PFSK-1 (cell line): ENCODE data around the gene FABP3.

Experiments
- FOXP2 ChIP-seq: optimal IDR thresholded peaks from 2 replicates; pipeline ENCODE3; 2011; ENCODE audit warnings: borderline replicate concordance, control low read depth, inconsistent platforms; ENCODE audit not compliant: insufficient read depth; ENCODE audit errors: extremely low read length, extremely low read depth
- POLR2AphosphoS5 ChIP-seq: IDR thresholded peaks from 2 replicates; pipeline ENCODE4 v1.6.1; 2012; ENCODE audit warnings: low read depth, mild to moderate bottlenecking, control low read depth, low read length, moderate library complexity
- SIN3A ChIP-seq: IDR thresholded peaks from 2 replicates; pipeline ENCODE4 v1.6.1; 2012; ENCODE audit warnings: mild to moderate bottlenecking, low read length, moderate library complexity, borderline replicate concordance; ENCODE audit not compliant: insufficient read depth
- TAF1 ChIP-seq: IDR thresholded peaks from 2 replicates; pipeline ENCODE4 v1.6.1; 2012; ENCODE audit warnings: low read length, control low read depth, borderline replicate concordance; ENCODE audit not compliant: insufficient read depth
- TF ChIP-seq, protein P1 (sequence below), 2 experiments: IDR thresholded peaks; 2 replicates each; pipeline versions ENCODE4 v1.6.1 to v1.8.0; 2011 to 2012; ENCODE audit warnings: low read depth in 2 of 2, low read length in 2 of 2, control low read depth in 1 of 2, inconsistent platforms in 1 of 2, mild to moderate bottlenecking in 1 of 2, moderate library complexity in 1 of 2; ENCODE audit not compliant: insufficient read depth in 1 of 2

FABP3 gene

DNA sequence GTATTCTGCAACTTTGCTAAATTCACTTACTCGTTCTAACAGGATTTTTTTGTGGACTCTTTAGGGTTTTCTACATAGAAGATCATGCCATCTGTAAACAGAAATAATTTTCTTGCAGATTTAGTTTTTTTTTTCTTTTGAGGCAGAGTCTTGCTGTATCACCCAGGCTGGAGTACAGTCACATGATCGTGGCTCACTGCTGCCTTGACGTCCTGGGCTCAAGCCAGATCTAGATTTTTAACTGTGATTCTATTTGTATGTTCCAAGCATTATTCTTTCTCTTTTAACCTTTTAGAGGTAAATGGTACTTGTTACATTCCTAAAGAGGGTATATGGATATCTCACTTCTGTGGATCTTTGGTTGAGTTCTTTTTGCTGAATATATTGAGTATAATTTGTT is 18.6 kb downstream of the FABP3 start:
- TF ChIP-seq POLR2AphosphoS5 (no peak), SIN3A (no peak), TAF1 (no peak), FOXP2 (no peak)
- TF ChIP-seq, protein P1, sequence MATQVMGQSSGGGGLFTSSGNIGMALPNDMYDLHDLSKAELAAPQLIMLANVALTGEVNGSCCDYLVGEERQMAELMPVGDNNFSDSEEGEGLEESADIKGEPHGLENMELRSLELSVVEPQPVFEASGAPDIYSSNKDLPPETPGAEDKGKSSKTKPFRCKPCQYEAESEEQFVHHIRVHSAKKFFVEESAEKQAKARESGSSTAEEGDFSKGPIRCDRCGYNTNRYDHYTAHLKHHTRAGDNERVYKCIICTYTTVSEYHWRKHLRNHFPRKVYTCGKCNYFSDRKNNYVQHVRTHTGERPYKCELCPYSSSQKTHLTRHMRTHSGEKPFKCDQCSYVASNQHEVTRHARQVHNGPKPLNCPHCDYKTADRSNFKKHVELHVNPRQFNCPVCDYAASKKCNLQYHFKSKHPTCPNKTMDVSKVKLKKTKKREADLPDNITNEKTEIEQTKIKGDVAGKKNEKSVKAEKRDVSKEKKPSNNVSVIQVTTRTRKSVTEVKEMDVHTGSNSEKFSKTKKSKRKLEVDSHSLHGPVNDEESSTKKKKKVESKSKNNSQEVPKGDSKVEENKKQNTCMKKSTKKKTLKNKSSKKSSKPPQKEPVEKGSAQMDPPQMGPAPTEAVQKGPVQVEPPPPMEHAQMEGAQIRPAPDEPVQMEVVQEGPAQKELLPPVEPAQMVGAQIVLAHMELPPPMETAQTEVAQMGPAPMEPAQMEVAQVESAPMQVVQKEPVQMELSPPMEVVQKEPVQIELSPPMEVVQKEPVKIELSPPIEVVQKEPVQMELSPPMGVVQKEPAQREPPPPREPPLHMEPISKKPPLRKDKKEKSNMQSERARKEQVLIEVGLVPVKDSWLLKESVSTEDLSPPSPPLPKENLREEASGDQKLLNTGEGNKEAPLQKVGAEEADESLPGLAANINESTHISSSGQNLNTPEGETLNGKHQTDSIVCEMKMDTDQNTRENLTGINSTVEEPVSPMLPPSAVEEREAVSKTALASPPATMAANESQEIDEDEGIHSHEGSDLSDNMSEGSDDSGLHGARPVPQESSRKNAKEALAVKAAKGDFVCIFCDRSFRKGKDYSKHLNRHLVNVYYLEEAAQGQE (IDR thresholded peaks at IDR 0.05; ENCODE audit: insufficient read depth in 1 of 2, low read depth in 2 of 2, low read length in 2 of 2) = no peak

DNA sequence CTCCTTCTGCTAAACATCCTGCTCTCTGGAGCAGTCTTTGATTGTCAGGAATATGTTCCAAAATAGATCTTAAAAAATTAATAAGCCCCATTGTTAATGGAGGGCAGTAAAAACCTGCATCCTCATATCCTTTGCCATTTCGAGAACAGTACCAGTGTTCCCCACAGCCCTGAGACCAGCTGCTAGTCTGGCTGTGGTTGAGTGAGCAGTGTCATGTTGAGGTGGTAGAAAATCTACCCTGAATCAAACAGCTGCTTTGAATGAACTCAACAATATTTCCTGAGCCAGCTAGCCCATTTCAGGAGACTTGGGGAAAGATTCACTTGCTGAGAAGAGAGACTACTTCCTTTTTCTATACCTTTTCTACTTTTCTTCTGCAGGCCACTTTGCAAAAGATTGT is 24.4 kb downstream of the FABP3 start:
- TF ChIP-seq POLR2AphosphoS5 (no peak), TAF1 (no peak), SIN3A (no peak), FOXP2 (no peak)
- TF ChIP-seq, protein P1 (IDR thresholded peaks at IDR 0.05; ENCODE audit: insufficient read depth in 1 of 2, low read depth in 2 of 2, low read length in 2 of 2) = no peak

DNA sequence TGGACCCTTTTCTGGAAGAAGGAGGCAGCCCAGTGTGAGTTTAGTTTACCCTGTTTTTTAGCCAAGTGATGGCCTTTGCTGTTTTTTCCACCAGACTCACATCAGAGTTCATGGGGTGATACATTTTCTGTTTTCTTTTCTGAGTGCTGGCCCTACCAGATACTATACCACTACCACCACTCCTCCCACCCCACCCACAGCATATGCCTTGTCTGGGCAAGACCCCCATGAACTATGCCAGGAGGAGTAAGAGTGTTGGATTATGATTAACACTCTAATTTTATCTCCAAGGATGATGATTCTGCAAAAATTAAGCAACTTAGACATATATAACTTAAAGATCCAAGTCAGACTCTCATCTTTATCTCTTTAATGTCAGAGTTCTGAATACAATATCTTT is 26.1 kb downstream of the FABP3 start:
- no peak for TF ChIP-seq TAF1
- TF ChIP-seq FOXP2 = no peak
- TF ChIP-seq SIN3A = no peak
- TF ChIP-seq, protein P1 (IDR thresholded peaks at IDR 0.05; ENCODE audit: insufficient read depth in 1 of 2, low read depth in 2 of 2, low read length in 2 of 2) = no peak
- TF ChIP-seq POLR2AphosphoS5 = no peak

DNA sequence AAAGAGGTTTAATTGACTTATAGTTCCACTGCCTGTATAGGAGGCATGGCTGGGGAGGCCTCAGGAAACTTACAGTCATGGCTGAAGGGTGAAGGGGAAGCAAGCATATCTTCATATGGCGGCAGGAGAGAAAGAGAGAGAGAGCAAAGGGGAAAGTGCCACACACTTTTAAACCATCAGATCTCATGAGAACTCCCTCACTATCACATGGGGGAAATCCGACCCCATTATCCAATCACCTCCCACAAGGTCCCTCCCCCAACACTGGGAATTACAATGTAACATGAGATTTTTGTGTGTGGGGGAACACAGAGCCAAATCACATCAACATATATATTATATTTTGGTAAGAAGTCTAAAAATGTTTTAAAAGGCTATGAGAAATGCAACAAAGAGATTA is 27.2 kb downstream of the FABP3 start:
- TF ChIP-seq, protein P1 (IDR thresholded peaks at IDR 0.05; ENCODE audit: insufficient read depth in 1 of 2, low read depth in 2 of 2, low read length in 2 of 2) = no peak
- TF ChIP-seq POLR2AphosphoS5 (no peak), TAF1 (no peak), FOXP2 (no peak), SIN3A (no peak)

DNA sequence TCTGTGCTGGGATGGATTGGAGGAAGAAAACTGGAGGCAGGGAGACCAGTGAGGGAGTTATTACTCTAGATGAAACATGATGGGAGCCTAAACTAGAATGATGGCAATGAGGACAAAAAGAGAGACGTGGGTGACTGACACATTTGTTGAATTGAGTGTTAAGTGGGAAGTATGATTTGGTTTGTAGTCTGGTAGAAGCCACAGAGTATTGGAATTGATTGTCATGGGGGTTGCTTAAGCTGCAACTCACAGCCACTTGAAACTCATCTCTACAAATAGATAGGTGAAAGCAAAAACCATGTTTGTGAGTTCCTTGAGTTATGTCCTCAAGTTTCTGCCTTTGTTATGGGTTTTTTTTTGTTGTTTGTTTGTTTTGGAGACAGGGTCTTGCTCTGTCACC is 28.4 kb downstream of the FABP3 start:
- TF ChIP-seq TAF1 (no peak), SIN3A (no peak), POLR2AphosphoS5 (no peak), FOXP2 (no peak)
- TF ChIP-seq, protein P1 (IDR thresholded peaks at IDR 0.05; ENCODE audit: insufficient read depth in 1 of 2, low read depth in 2 of 2, low read length in 2 of 2) = no peak
